GM12891 (cell line): ENCODE measurements around the gene CASP4.

ENCODE experiments used
- POLR2A ChIP-seq: IDR thresholded peaks from 2 replicates; pipeline ENCODE4 v1.6.1; 2011; ENCODE audit warnings: low read depth, low read length, control low read depth
- POLR2AphosphoS5 ChIP-seq: IDR thresholded peaks from 2 replicates; pipeline ENCODE4 v1.6.1; 2011; ENCODE audit warnings: low read depth, low read length, control low read depth
- POU2F2 ChIP-seq: IDR thresholded peaks from 2 replicates; pipeline ENCODE4 v1.6.1; 2011; ENCODE audit warnings: low read depth, mild to moderate bottlenecking, control low read depth, low read length, moderate library complexity
- SPI1 ChIP-seq: IDR thresholded peaks from 2 replicates; pipeline ENCODE4 v1.6.1; 2011; ENCODE audit warnings: low read depth, low read length, control low read depth
- TAF1 ChIP-seq: IDR thresholded peaks from 2 replicates; pipeline ENCODE4 v1.6.1; 2011; ENCODE audit warnings: low read depth, low read length, control low read depth

DNA sequence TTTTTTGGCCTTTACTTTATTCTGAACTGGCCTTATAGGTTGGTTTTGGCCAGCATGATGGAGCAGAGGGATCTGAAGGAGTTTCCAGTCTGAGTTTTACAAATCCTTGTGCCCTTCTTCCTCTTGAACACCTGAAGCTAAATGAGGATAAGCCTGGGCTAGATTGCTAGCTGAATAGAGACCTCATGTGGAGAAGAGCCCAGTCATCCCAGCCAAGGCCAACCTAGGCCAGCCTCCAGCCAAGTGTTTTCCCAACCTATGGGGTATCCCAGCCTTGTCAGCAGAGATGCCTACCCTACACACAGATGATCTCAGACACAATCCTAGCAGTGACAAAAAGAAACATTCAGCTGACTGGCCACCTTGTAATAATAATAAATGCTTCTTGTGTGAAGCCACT is 69.1 kb downstream of the CASP4 start:
- TF ChIP-seq POLR2AphosphoS5 = no peak
- no peak for TF ChIP-seq POLR2A
- no peak for TF ChIP-seq POU2F2
- no peak for TF ChIP-seq SPI1
- no peak for TF ChIP-seq TAF1
